Neutrophil (primary cell): ENCODE results near the gene ZNF235.
"Not testable (repeated sequence)": the region's sequence is repeated elsewhere in the genome, so short reads cannot be mapped to it uniquely, and the experiment has no call there.

Experiments
- H3K27ac ChIP-seq: fragments of 200-600 bp; sonication (generic); 2 replicates; pipeline ENCODE4 v1.5.1; 2016; ENCODE audit warnings: mild to moderate bottlenecking, moderate library complexity
- H3K27me3 ChIP-seq: fragments of 200-600 bp; sonication (generic); 2 replicates; pipeline ENCODE4 v1.6.0; 2016; ENCODE audit warnings: mild to moderate bottlenecking
- H3K36me3 ChIP-seq: fragments of 200-600 bp; sonication (generic); 2 replicates; pipeline ENCODE4 v1.5.1; 2017
- H3K4me1 ChIP-seq, 2 experiments: fragments of 200-600 bp in 1 of 2; sonication (generic) in 1 of 2; 1 replicate in 1 of 2; 2 replicates in 1 of 2; pipeline versions ENCODE4 v1.5.1 to v1.6.1; 2013 to 2016; ENCODE audit warnings: low read depth in 1 of 2, low read length in 1 of 2, mild to moderate bottlenecking in 1 of 2, moderate library complexity in 1 of 2; ENCODE audit not compliant: control insufficient read depth in 1 of 2, insufficient read depth in 1 of 2
- H3K4me3 ChIP-seq, 2 experiments: fragments of 200-600 bp in 1 of 2; sonication (generic) in 1 of 2; 1 replicate in 1 of 2; 2 replicates in 1 of 2; pipeline ENCODE4 v1.5.1; 2013 to 2016; ENCODE audit warnings: low read depth in 1 of 2, low read length in 1 of 2, mild to moderate bottlenecking in 1 of 2, moderate library complexity in 1 of 2
- H3K9me3 ChIP-seq: fragments of 200-600 bp; sonication (generic); 2 replicates; pipeline ENCODE4 v1.5.1; 2016
- CTCF ChIP-seq: fragments of 200-600 bp; sonication (generic); IDR thresholded peaks from 2 replicates; pipeline ENCODE4 v1.5.1; 2016; ENCODE audit warnings: antibody characterized with exemption

ZNF235 gene

GRCh38 chr19:44258136-44258535 is 46.7 kb downstream of the ZNF235 start:
- TF ChIP-seq CTCF: no peak
- Histone ChIP-seq H3K27ac (no peak overlapping the region), H3K36me3 (no peaks in the 10 kb centered on the region), H3K27me3 (peaks cover 11% of the 10 kb centered on the region), H3K4me3 (no peak overlapping the region), H3K9me3 (no peaks in the 10 kb centered on the region), H3K4me1 (peaks cover 0 to 8% of the 10 kb centered on the region in 2 experiments)

DNA sequence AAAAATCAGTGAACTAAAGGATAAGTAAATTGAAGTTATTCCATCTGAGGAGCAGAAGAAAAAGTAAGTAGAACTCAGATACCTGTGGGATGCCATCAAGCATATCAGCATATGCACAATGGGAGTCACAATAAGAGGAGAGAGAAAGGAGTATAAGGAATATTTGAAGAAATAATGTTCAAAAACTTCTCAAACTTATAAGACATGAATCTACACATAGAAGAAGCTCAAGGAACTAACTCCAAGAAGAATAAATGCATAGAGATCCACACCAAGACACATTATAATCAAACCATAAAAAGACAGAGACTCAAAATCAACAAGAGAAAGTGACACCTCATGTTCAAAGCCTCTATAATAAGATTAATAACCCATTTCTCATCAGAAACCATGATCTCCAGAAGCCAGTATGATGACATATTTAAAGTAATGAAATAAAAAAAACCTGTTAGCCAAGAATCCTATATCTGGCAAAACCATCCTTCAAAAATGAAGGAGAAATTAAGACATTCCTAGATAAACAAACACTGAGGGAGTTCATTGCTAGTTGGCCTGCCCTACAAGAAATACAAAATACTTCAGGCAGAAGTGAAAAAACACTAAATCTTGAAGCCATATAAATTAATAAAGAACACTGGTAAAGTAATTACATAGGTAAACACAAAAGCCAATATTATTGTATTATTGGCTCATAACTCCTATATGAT is 49.0 kb downstream of the ZNF235 start:
- no peak for TF ChIP-seq CTCF
- Histone ChIP-seq H3K27me3 (peaks cover 11% of the 10 kb centered on the region), H3K36me3 (no peaks in the 10 kb centered on the region), H3K4me3 (no peak overlapping the region), H3K9me3 (no peaks in the 10 kb centered on the region), H3K27ac (no peak overlapping the region), H3K4me1 (peaks cover 0 to 8% of the 10 kb centered on the region in 2 experiments)

GRCh38 chr19:44254496-44254895 is 50.3 kb downstream of the ZNF235 start:
- no peak overlapping the region for H3K27ac ChIP-seq
- H3K27me3 ChIP-seq: no peaks in the 10 kb centered on the region
- H3K9me3 ChIP-seq: no peaks in the 10 kb centered on the region

DNA sequence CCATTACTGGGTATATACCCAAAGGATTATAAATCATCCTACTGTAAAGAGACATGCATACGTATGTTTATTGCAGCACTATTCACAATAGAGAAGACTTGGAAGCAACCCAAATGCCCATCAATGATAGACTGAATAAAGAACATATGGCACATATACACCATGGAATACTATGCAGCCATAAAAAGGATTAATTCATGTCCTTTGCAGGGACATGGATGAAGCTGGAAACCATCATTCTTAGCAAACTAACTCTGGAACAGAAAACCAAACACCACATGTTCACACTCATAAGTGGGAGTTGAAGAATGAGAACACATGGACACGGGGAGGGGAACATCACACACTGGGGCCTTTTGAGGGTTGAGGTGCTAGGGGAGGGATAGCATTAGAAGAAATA is 51.4 kb downstream of the ZNF235 start:
- not testable (repeated sequence) for H3K4me3 ChIP-seq, H3K4me1 ChIP-seq, H3K27ac ChIP-seq, H3K36me3 ChIP-seq, H3K9me3 ChIP-seq, H3K27me3 ChIP-seq

More at GRCh38 chr19:44254496-44254895, 50.3 kb downstream of the ZNF235 start:
- Histone ChIP-seq H3K36me3 (no peaks in the 10 kb centered on the region), H3K4me1 (no peaks in the 10 kb centered on the region), H3K4me3 (no peak overlapping the region)
- TF ChIP-seq CTCF: no peak

GRCh38 chr19:44252332-44252731 is 52.5 kb downstream of the ZNF235 start:
- not testable (repeated sequence) for H3K27ac ChIP-seq, H3K9me3 ChIP-seq, H3K4me3 ChIP-seq

DNA sequence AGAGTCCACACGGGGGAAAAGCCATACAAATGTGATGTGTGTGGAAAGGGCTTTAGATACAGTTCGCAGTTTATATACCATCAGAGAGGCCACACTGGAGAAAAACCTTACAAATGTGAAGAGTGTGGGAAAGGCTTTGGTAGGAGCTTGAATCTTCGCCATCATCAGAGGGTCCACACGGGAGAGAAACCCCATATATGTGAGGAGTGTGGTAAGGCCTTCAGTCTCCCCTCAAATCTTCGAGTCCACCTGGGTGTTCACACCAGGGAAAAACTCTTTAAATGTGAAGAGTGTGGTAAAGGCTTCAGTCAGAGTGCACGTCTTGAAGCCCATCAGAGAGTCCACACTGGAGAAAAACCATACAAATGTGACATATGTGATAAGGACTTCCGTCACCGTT is 68.4 kb downstream of the ZNF235 start:
- H3K27ac ChIP-seq: no peak overlapping the region
- TF ChIP-seq CTCF: no peak
- H3K4me3 ChIP-seq: no peak overlapping the region
- H3K27me3 ChIP-seq: no peaks in the 10 kb centered on the region
- H3K9me3 ChIP-seq: peaks cover 43% of the 10 kb centered on the region
- no peaks in the 10 kb centered on the region for H3K4me1 ChIP-seq
- peaks cover 45% of the 10 kb centered on the region for H3K36me3 ChIP-seq

More at GRCh38 chr19:44252332-44252731, 52.5 kb downstream of the ZNF235 start:
- not testable (repeated sequence) for H3K27me3 ChIP-seq, H3K4me1 ChIP-seq, H3K36me3 ChIP-seq
